Kidney epithelial cell (primary cell): ENCODE results near the gene ADAM12. TPM values are rescaled to one million over a fixed set of nuclear protein-coding genes. Genes with fewer than 3 reads are reported as not detected.
"Not testable (repeated sequence)": the region's sequence is repeated elsewhere in the genome, so short reads cannot be mapped to it uniquely, and the experiment has no call there.

ENCODE experiments used
- DNase-seq: peaks from one replicate; pipeline ENCODE4 v3.0.0-alpha.2; 2010; ENCODE audit warnings: low read depth
- H3K27me3 ChIP-seq: 2 replicates; pipeline ENCODE4 v1.6.0; 2011; ENCODE audit warnings: low read length; ENCODE audit not compliant: control insufficient read depth, insufficient read depth
- H3K36me3 ChIP-seq: 2 replicates; pipeline ENCODE4 v1.5.1; 2011; ENCODE audit warnings: low read length; ENCODE audit not compliant: control insufficient read depth, insufficient read depth
- H3K4me3 ChIP-seq: 2 replicates; pipeline ENCODE4 v1.5.1; 2011; ENCODE audit warnings: low read depth, mild to moderate bottlenecking, control low read depth, low read length
- CTCF ChIP-seq: IDR thresholded peaks from 2 replicates; pipeline ENCODE4 v1.5.1; 2011; ENCODE audit warnings: mild to moderate bottlenecking, moderate library complexity, low read length, control low read depth, inconsistent platforms; ENCODE audit not compliant: insufficient read depth, poor library complexity, severe bottlenecking
- total RNA-seq: library from RNA; depleted of rRNA; stranded (reverse); fragments of >200 nt; gene quantifications from 2 replicates; pipeline ENCODE4 v1.2.3, GENCODE V29; 2015

ADAM12 gene
- total RNA-seq, 1 donor from 2014 or later = 21.9 TPM

DNA sequence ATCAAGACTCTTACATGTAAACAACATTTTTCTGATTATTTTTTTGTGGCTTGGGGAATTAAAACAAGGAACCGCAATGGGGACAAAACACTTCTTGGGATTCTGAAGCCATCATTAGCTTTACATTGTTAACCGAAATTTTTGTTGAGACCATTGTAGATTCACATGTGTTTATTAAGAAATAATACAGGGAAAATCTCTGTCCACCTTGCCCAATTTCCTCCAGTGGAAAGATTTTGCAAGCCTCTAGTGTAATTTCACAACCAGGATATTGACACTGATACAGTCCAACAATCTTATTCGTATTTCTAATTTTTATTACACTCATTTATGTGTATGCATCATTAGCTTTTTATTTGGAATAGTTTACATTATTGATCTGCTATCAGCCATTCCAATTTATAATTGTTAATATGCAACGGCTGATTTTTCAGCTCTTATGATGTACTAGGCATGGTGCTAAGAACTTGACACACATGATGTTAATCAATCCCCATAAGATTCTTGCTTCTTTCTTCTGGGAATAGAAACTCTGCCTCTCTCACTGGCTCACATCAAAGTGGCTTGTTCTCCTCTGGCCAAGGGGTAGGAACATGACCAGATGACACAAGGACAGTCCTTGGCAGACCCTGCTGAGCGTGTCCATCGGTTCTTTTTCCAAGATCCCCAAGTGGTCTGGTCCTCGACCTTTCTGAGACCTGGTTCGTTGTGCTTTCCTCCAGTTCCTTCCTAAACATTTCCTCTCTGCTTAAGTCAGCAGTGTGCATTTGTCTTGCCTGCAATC, 137.6 kb downstream of the ADAM12 start:
- Histone ChIP-seq H3K36me3 (no peaks in the 10 kb centered on the region), H3K4me3 (no peak overlapping the region), H3K27me3 (no peaks in the 10 kb centered on the region)
- no peak for DNase-seq
- TF ChIP-seq CTCF = no peak

DNA sequence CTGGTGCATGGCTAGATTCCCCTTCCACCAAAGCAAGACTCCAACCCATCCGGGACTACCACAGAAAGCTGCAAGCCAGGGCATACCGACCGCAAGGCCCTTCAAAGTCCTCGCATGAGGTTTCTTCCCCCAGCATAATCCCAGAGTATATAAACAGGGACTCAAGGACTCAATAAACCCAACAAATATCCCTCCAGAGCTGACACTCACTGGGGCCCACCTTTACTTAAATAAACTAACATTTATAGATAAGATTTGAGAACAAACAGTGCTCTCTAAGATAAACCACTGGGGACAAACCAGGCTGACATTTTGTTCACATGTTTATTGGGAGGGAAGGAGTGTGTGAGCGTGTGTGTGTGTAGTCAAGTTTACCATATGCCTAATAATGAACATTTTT, 138.2 kb downstream of the ADAM12 start:
- Histone ChIP-seq H3K36me3 (no peaks in the 10 kb centered on the region), H3K4me3 (no peak overlapping the region), H3K27me3 (no peaks in the 10 kb centered on the region)
- DNase-seq = no peak
- TF ChIP-seq CTCF = no peak

DNA sequence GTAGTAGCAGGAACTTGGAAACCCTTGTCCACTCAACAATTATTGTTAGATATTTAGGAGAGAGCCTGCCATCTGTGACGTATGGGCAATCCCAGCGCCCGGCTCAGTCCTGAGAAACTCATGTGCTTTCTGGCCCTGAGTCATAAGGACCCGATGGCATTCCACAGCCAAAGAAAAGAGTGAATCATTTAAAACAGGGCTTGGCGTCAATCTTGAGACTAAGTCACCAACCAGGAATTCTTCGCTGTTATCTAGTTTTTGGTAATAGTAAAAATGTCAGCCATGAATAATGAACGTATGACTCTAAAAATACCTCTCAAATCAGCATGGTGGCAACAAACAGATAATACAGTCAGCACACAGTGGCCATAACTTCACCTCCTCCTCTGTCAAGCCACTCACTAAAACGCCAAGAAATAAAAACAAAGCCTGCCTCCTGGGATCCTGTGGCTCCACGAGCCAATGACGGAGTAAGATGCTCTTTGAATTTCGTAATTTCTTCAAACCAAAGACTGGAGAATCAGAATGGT, 140.8 kb downstream of the ADAM12 start:
- no peaks in the 10 kb centered on the region for H3K36me3 ChIP-seq
- no peaks in the 10 kb centered on the region for H3K27me3 ChIP-seq
- no peak for TF ChIP-seq CTCF
- DNase-seq = peak; percentile 97
- H3K4me3 ChIP-seq = no peak overlapping the region

DNA sequence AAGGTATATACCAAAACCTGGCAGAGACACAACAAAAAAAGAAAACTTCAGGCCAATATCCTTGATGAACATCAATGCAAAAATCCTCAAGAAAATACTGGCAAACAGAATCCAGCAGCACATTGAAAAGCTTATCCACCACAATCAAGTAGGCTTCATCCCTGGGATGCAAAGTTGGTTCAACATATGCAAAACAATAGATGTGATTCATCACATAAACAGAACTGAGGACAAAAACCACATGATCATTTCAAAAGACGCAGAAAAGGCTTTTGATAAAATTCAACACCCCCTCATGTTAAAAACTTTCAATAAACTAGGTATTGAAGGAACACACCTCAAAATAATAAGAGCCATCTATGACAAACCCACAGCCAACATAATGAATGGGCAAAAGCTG, 141.9 kb downstream of the ADAM12 start:
- H3K27me3 ChIP-seq, H3K4me3 ChIP-seq, DNase-seq, H3K36me3 ChIP-seq: not testable (repeated sequence)

GRCh38 chr10:126245501-126245900, 142.8 kb downstream of the ADAM12 start:
- DNase-seq = no peak
- Histone ChIP-seq H3K27me3 (no peaks in the 10 kb centered on the region), H3K36me3 (no peaks in the 10 kb centered on the region), H3K4me3 (no peak overlapping the region)
- TF ChIP-seq CTCF = no peak

GRCh38 chr10:126243971-126244370, 144.3 kb downstream of the ADAM12 start:
- peak; percentile 59 for DNase-seq
- TF ChIP-seq CTCF = no peak
- Histone ChIP-seq H3K36me3 (no peaks in the 10 kb centered on the region), H3K4me3 (no peak overlapping the region), H3K27me3 (no peaks in the 10 kb centered on the region)
